GM19025 (cell line): Measurements from ENCODE around the gene FGGY.
"Not testable (repeated sequence)": the region's sequence is repeated elsewhere in the genome, so short reads cannot be mapped to it uniquely, and the experiment has no call there.

Experiments
- ATAC-seq: cut with Tn5 transposase; IDR thresholded peaks from one replicate; pipeline ENCODE4 v1.9.1; 2021; ENCODE audit warnings: mild to moderate bottlenecking, low read depth, moderate library complexity; ENCODE audit not compliant: unreplicated experiment

FGGY gene

DNA sequence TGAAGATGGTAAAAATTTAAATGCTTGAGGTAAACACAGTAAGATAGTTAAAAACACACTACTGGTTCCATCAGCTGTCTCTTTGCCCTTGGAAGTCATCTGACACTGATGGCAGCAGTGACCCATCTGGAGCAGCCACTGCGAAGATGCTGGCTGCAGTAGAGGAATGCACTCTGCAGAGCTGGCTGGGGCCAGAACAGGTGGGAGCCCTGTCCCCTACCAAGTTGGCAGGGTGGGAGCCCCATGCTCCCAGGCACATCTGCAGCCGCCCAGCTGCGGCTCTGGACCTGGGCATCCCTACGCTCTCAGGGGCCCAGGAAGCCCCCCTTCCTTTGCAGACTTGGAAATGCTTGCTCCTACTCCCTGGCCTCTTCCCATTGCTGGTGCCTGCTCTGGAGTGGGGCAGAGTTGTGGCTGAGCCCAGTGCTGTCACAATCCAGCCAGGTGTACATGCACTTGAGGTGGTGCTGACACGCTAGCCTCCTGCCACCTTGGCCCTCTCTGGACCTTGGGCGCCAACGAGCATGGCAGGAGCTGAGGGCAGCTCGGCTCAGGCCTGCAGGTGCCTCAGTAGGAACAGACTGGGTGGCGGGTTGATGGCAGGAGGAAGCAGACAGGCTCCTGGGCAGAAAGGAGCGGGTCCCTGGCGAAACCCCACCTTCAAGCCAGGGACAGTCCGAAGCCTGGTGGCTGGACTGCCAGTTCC, 227.0 kb downstream of the FGGY start:
- no peak for ATAC-seq

DNA sequence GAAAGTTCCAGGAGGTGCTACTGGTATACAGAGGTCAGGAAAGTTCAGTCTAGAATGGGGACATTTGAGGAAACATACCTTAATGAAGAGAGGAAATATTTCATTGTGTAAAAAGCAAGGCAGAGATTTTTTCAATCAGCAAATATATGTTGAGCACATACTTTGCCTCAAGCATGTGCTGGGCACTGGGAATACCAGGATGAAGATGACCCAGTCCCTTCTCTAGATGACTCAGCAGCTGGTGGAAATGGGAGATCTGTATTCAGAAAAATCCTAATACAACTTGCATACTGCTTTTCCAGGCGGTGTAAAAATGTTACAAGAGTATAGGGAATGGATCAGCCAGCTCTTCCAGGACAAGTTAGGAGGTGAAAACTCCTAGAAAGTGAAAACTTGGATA, 229.3 kb downstream of the FGGY start:
- ATAC-seq = no peak

DNA sequence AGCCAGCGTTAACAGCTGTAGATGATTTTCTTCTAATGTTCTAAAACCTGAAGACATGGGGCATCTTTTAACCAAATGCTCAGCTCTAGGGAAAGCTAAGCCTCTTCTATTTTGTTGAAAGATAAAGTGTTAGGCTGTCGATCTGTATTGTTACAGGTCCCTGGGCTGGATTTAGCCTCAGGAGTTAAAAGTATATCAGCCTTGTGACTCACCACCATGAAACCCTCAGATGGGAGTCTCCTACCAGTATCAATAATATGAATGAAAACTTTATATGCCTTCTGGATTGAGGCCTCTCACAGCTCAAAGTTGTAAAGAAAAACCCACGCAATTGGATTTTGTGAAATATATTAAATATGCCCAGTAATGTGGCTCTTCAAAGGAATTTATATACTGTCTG, 231.6 kb downstream of the FGGY start:
- ATAC-seq = no peak

DNA sequence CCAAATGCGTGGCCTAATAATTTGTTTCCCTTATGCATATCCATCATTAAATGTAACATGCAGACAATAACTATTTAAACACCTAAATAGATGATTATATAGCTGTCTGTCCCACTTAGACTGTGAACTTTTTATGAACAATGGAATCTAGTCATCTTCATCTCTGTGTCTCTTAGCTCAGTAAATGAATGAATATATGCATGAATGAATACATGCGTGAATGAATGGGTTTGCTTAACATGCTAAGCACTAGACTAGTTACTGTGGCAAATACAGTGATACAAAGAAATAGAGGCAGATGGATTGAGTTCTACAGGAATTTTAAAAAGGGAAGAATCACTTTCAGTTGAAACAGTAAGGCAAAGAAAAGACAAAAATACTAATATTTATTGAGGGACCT, 232.0 kb downstream of the FGGY start:
- ATAC-seq = no peak

DNA sequence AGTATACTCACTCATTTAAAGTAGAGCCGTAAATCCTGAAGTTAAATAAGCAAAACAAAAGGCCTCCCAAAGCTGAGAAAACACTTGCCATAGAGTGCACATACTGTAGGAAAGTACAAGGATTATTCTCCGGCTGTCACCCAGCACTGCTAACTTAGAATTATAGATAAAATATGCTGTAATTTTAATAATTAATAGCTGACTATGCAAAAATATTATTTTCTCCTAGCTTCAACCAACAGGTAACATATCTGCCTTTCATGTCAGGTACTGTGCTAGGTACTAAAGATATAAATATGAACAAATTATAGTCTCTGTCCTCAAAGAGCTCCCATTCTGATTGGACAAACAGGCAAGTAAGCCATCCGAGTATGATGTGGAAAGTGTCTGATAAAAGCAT, 233.2 kb downstream of the FGGY start:
- no peak for ATAC-seq

DNA sequence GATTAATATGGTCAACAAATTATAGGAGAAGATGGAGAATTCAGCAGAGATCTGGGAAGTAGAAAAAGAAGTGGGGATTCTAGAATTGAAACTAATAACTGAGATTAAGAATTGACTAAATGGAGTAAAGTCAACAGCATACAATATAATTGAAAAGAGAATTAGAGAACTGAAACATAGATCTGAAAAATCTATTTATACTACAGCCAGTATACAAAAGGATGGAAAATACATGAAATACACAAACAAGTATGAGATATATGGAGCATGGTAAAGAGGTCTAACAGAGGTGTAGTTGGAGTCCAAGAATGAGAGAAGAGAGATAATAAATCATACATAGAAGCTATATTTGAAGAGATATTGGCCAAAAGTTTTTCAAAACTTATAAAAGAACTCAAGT, 235.2 kb downstream of the FGGY start:
- no peak for ATAC-seq

DNA sequence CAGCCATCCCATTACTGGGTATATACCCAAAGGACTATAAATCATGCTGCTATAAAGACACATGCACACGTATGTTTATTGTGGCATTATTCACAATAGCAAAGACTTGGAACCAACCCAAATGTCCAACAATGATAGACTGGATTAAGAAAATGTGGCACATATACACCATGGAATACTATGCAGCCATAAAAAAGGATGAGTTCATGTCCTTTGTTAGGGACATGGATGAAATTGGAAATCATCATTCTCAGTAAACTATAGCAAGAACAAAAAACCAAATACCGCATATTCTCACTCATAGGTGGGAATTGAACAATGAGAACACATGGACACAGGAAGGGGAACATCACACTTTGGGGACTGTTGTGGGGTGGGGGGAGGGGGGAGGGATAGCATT, 241.6 kb downstream of the FGGY start:
- not testable (repeated sequence) for ATAC-seq

DNA sequence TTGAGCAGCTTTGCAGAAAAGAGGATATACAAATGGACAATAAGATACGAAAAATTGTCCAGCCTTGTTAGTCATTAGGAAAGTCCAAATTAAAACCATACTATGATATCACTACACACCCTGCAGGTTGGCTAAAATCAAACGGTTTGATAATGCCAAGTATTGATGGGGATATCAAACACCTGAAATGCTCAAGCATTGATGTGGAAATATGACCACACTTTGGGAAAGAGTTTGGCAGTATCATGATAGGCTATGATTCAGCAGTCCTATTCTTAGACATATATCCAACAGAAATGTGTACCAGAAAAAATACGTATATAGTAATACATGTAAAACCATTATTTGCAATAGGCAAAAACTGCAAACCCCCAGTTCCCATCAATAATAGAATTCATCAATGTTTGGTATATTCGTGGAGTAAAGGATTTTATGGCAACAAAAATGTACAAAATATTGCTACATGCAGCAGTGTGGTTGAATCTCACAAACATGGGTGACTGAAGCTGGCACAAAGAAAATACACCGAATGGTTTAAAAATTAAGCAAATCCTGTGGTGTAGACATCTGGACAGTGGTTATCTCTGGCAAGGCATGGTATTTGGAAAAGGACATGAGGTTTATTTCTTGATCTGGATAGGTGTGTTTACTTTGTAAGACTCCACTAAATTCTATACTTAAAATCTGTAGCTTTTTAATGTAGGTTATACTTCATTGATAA, 243.2 kb downstream of the FGGY start:
- ATAC-seq = no peak

DNA sequence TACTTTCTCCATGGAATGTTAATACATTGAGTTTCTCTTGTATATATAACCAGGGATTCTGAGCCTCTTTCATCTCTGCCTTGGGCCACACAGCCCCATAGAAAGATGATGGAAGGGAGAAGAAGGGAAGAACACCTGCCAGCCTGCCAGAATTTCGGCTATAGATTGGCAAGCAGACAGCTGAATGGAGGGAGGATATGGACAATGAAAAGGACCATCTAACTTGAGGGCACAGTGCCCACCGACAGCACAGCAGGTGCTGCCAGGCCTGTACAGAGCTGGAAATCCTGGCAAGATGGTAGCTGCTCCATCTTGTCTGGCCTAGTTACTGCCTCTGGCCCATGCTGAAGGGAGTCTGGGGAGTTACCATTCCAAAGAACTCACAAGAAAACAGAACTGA, 244.3 kb downstream of the FGGY start:
- ATAC-seq = no peak

DNA sequence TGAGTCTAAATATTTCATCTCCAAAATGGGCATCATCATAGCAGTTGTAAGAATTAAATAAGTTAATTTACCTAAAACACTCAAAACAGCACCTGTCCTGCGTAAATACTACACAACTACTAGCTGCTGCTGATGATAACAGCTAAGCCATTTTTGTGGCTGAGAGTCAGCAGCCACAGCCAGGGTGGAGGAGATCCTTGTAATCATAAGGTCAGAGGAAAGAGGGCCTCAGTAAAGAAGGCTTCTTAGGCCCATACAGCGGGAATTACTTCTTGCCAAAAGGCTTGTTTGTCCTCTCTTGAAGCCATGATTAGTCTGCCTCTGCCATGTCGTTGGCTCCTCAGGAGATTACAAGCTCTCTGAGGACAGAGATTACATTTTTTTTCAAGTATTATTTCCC, 245.0 kb downstream of the FGGY start:
- ATAC-seq = no peak

DNA sequence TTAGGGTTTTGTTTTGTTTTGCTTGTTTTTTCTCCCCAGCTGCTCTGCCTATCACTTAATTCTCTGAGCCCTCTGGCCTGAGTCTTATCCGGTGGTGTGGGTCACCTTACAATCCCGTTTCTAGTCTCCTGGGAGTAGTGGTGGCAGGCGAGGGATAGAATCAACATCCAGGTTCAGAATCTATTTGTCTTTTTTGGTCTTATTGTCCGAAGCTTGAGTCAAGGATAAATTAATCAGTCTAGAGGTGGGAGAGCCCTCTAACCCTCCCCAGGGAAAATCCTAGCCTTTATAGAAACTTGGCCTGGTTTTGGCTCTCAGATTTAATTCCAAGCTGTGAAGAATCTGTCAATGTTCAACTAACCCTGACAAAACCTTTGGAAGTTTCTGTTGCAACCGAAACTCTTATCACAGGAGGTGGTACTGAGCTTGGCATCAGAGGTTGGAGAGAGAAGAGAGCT, 246.3 kb downstream of the FGGY start:
- ATAC-seq = no peak

DNA sequence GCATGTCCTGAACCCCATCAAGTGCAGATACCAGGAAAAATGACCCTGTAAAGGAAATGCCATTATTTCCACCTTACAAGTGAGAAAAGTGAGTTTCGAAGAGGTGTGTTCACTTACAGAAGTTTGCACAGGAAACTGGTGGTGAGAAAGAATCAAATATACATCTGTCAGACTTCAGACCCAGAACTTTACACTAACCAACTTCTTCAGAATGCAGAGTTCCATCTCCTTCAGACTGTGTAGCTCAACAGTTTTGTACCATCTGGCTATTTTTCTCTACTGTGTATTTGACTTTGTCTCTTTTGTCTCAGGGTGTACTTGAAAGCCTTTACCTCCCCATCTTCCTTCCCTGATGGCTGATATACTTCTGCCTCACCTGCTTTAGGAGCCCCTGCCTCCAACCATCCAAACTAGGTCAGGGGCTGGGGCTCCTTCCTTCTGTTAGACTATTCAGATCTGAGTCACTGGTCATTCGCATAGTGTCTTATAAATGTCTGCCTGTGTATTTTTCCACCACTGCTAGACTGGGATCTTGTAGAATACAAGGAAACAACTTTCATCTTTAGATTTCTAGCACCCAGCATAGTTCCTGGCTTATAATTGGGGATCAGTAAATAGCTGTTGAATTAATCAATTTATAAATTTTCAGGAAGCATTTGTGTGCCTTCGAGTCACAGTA, 247.9 kb downstream of the FGGY start:
- no peak for ATAC-seq

DNA sequence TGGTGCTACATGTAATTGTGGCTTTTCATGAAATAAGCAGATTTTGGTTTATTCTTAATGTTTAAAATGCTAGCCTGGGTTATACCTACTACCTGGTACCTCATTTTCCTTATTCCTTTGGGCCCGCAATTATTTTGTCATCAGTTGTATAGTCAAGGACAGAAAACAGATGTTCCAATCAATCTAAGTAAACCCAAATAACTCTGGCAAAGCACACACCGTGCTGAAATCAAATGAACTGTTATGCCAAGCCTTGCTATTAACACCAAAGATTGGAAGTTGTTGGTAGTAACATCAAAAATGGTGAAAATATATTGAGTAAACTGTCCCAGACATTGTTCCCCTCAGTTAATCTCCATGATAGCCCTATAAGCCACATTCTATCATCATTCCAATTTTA, 248.9 kb downstream of the FGGY start:
- no peak for ATAC-seq

DNA sequence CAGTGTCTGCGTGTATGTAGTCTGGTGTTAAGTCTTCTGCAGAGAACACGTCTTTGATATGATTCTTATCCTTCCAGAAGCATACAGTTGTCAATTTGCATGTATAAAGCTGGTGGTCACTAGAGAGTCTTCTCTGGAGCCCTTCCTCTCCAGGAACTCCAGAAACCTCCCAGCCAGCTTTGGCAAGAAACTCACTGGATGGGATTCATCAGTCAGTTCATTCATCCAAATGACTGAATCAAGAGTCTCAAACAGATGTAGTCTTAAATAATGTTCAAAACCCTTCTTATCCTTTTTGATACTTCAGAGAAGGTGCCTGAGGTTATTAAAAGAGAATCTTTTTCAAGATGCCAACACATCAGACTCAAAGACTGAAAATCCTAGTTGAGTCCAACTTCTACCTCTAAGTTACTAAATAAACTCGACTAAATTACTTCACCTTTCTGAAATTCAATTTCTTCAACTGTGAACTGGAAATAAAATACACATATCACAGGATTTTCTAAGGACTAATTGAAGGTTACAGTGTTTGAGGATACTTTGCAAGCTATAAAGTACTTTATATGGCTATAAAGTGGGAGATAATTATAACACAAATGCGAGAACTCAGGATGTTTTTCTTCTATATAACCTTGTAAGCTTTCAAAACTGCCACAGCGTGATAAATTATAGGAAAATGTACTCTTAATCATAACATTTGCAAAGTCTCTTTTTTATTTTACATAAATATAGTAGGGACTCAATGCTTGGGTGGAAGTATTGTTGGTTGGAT, 252.4 kb downstream of the FGGY start:
- no peak for ATAC-seq

DNA sequence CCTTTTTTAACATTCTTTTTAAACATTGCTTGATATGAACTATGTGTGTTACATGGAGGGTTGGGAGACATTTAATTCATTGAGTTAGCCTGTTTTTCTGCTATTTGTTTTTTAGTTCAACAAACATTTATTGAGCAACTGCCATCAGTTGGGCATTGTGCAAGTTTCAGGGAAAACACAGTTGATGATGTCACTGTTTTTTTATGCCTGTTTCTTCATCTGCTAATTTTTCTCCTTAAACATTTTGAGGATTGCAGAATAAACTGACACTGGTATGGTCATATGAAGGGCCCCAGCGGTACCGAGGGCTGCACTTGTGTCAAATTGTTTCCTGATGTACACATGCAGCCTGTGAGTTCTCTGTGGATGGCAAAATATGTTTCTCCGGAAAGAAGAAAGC, 253.0 kb downstream of the FGGY start:
- ATAC-seq = no peak

DNA sequence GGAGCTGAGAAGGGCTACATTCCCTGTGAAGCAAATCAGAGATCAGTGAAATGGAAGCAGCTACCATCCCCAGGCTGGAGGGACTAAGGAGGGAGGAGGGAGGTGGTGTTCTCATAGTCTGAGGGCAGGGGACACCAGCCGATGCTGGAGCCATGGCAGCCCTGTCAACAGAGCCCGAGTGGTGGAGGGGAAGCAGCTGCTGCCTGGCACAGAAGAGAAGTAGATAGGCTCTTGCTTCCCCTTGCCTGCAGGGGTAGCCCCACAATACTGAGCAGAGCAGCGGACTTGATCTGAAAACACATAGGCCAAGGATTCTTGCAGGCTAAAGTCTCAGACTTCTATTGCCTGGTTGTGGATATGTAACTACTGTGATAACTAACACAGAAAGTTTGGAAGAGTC, 255.1 kb downstream of the FGGY start:
- ATAC-seq = no peak

DNA sequence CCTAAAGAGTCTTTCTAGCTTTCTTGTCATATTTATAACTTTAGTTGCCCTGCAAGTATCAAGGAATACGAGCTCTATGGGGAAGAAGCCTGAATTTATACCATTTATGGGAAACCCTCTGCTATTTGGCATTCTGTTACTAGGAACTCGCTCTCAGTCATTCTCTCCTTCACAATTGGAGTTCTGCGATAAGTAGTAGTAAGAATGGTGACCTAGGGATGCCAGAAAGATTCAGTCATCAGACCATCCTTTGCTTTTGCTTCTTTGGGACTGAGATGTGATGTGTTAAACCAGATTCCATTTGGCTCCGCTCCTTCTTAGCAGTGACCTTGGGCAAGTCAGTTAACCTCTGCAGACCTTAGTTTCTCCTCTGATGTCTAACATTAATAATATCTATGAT, 256.5 kb downstream of the FGGY start:
- ATAC-seq = no peak

DNA sequence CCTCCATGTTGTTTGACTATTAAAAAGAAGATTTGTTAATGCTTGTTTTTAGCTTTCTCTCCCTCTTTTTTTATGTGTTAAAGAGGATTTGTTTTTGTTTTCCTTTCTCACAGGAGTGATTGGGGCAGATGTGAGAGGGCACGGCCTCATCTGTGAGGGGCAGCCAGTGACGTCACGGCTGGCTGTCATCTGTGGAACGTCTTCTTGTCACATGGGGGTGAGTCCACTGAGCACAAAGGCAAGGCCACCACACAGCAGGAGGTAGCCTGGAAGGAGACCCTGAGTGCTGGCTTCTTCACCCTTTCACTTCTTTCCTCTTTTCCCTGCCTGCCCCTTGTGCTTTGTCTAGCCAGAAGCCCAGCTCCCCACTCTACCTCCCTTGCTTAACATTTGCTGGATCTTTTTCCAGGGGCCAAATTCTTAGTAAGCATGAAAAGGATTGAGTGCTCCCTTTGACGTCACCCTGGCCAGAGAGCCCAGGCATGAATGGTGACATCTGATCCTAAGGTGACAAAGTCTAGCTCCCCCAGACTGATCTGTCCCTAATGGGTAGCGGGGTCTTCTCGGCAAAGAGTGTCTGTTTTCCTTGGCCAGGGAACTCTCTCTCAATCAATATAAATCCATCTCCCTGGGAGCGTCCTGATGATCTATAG, 257.2 kb downstream of the FGGY start:
- ATAC-seq = no peak

DNA sequence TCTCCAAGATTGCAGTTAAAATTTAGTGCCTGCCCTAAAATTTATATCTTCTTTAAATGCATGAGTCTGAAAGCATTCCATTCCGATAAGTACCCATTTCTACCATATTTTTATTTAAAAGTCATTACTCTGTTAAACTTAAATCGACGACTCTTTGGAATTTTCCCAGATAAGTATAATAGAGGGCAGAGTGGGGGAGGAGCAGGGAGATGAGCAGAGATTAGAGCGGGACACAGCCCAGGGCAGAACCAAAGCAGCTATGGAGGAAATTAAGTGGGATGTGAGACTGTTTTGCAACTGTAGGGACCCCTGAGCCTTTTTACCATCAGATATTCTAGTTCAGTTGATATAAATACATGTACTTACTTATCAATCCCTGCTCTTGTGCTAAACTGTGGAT, 257.9 kb downstream of the FGGY start:
- no peak for ATAC-seq

DNA sequence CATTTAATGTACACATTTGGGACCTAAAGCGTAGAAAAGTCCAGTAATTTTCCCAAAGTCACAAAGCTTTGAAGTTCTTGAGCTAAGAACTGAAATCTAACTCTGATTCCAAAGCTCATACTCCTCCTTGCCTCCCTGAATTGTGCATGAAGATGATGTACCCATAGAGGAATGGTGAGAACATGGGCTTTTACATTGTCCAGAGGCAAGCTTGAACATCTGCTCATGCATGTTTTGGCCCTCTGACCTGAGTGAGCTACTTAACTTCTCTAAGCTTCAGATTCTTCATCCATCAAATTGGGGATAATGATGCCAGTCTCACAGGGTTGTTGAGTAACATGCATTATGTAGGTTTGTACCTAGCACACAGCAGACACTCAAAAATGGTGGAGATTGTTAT, 259.5 kb downstream of the FGGY start:
- ATAC-seq = no peak
